HepG2 (cell line): ENCODE results near the gene EFS. TPM values are rescaled to one million over a fixed set of nuclear protein-coding genes. Genes with fewer than 3 reads are reported as not detected.

Experiments used
- CCAR2 ChIP-seq: fragments of 200-400 bp; formaldehyde crosslinking; optimal IDR thresholded peaks from 2 replicates; pipeline ENCODE3; 2018; ENCODE audit warnings: low read depth, mild to moderate bottlenecking, low read length, moderate library complexity
- CREB1 ChIP-seq, 2 experiments: fragments of 450-650 bp in 1 of 2; IDR thresholded peaks; 2 replicates each; pipeline ENCODE4 v1.6.1; 2016 to 2017; ENCODE audit warnings: control low read depth in 1 of 2, mild to moderate bottlenecking in 1 of 2, missing compliant biosample characterization in 1 of 2, missing genetic modification characterization in 1 of 2
- KLF15 ChIP-seq: sonication (generic); formaldehyde crosslinking; IDR thresholded peaks from 2 replicates; pipeline ENCODE4 v1.8.1; 2023; ENCODE audit warnings: borderline replicate concordance, mild to moderate bottlenecking, inconsistent platforms, missing genetic modification reagents, mixed read lengths
- MED1 ChIP-seq: sonication (generic); formaldehyde crosslinking; IDR thresholded peaks from 2 replicates; pipeline ENCODE4 v1.4.0; 2020; ENCODE audit warnings: missing genetic modification reagents
- NFE2L1 ChIP-seq: sonication (generic); formaldehyde crosslinking; IDR thresholded peaks from 2 replicates; pipeline ENCODE4 v1.4.0; 2020; ENCODE audit warnings: missing genetic modification reagents, mild to moderate bottlenecking, borderline replicate concordance
- NFKB2 ChIP-seq: sonication (generic); formaldehyde crosslinking; IDR thresholded peaks from 2 replicates; pipeline ENCODE4 v1.4.0; 2020; ENCODE audit warnings: missing genetic modification reagents, borderline replicate concordance
- SMARCE1 ChIP-seq: fragments of 450-650 bp; IDR thresholded peaks from 2 replicates; pipeline ENCODE4 v1.6.1; 2017; ENCODE audit warnings: borderline replicate concordance
- ZFP90 ChIP-seq: sonication (generic); formaldehyde crosslinking; IDR thresholded peaks from 2 replicates; pipeline ENCODE4 v1.8.0; 2022; ENCODE audit warnings: missing genetic modification reagents, mild to moderate bottlenecking, inconsistent platforms, borderline replicate concordance
- ZIK1 ChIP-seq: sonication (generic); formaldehyde crosslinking; IDR thresholded peaks from 2 replicates; pipeline ENCODE4 v1.5.0; 2020; ENCODE audit warnings: mild to moderate bottlenecking, low read depth, missing genetic modification reagents, borderline replicate concordance
- ZMYM4 ChIP-seq: sonication (generic); formaldehyde crosslinking; IDR thresholded peaks from 2 replicates; pipeline ENCODE4 v1.8.1; 2023; ENCODE audit warnings: mild to moderate bottlenecking, missing genetic modification reagents
- ZNF598 ChIP-seq: sonication (generic); formaldehyde crosslinking; IDR thresholded peaks from 2 replicates; pipeline ENCODE4 v1.5.1; 2020; ENCODE audit warnings: mild to moderate bottlenecking, missing genetic modification reagents, borderline replicate concordance
- ZNF674 ChIP-seq: sonication (generic); formaldehyde crosslinking; IDR thresholded peaks from 2 replicates; pipeline ENCODE4 v1.5.0; 2020; ENCODE audit warnings: low read depth, mild to moderate bottlenecking, missing genetic modification reagents
- ZNF678 ChIP-seq: sonication (generic); formaldehyde crosslinking; IDR thresholded peaks from 2 replicates; pipeline ENCODE4 v1.4.0; 2020; ENCODE audit warnings: mild to moderate bottlenecking, missing genetic modification reagents
- polyA plus RNA-seq, 8 experiments: library from polyadenylated mRNA; depleted of rRNA in 3 of 8; stranded (reverse) in 7 of 8; unstranded in 1 of 8; fragments of >200 nt; fragmentation: Illumina TruSeq in 4 of 8; extraction: Trizol in 4 of 8; gene quantifications; 2 replicates each; pipeline versions ENCODE4 v1.2.1 to v1.2.3, GENCODE V29; 2011 to 2016; ENCODE audit warnings: low read depth in 4 of 8, missing spikeins in 1 of 8, mixed read lengths in 1 of 8; ENCODE audit not compliant: insufficient read depth in 1 of 8
- total RNA-seq, 5 experiments: library from RNA; depleted of rRNA; stranded (reverse); fragments of >200 nt; fragmentation: Illumina TruSeq; extraction: Trizol; gene quantifications; 2 replicates each; pipeline ENCODE4 v1.2.3, GENCODE V29; 2016; ENCODE audit warnings: low read depth in 1 of 5
- TF ChIP-seq, protein P1 (sequence below): sonication (generic); formaldehyde crosslinking; IDR thresholded peaks from 2 replicates; pipeline ENCODE4 v1.8.1; 2022; ENCODE audit warnings: low read depth, mild to moderate bottlenecking, missing genetic modification reagents
- TF ChIP-seq, protein P2 (sequence below): IDR thresholded peaks from 2 replicates; pipeline ENCODE4 v1.6.1; 2016; ENCODE audit warnings: low read depth, control low read depth
- TF ChIP-seq, protein P3 (sequence below): sonication (generic); formaldehyde crosslinking; IDR thresholded peaks from 2 replicates; pipeline ENCODE4 v1.4.0; 2020; ENCODE audit warnings: mild to moderate bottlenecking, low read depth, missing genetic modification reagents
- TF ChIP-seq, protein P4 (sequence below): IDR thresholded peaks from 2 replicates; pipeline ENCODE4 v1.6.1; 2016; ENCODE audit warnings: missing biosample characterization, missing genetic modification reagents, low read depth
- TF ChIP-seq, protein P5 (sequence below): sonication (generic); formaldehyde crosslinking; conservative IDR thresholded peaks from 2 replicates; pipeline ENCODE4 v1.8.1; 2023; ENCODE audit warnings: missing genetic modification reagents

Gene EFS
- total and polyA plus RNA-seq, 2 of the 13 experiments (the other 11 are each of a cell fraction or from before 2014, with no cell fraction given), result not detected

DNA sequence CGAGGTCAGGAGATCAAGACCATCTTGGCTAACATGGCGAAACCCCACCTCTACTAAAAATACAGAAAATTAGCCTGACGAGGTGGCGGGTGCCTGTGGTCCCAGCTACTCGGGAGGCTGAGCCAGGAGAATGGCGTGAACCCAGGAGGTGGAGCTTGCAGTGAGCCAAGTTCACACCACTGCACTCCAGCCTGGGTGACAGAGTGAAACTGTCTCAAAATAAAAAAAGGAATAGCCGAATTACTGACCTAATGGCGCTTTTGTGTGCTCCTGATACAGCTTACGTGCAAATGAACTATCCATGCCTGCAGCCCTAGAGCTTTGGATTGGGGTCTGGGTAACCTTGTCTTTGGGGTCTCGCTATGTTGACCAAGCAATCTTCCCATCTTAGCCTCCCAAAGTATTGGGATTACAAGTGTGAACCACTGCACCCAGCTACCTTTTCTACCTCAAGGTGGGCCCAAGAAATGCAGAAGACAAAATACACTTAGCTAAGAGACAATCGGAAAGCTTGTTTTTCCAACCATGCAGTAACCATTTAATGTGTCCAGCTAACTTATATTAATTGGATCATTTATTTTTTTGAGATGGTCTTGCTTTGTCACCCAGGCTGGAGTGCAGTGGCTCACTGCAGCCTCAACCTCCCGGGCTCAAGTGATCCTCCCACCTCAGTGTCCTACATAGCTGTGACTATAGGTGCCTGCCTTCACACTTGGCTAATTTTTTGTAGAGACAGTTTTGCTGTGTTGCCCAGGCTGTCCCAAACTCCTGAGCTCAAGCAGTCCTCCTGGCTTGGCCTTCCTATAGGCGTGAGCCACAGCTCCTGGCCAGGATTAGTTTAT lies 38.3 kb downstream of the EFS start (continued):
- TF ChIP-seq, protein P1, sequence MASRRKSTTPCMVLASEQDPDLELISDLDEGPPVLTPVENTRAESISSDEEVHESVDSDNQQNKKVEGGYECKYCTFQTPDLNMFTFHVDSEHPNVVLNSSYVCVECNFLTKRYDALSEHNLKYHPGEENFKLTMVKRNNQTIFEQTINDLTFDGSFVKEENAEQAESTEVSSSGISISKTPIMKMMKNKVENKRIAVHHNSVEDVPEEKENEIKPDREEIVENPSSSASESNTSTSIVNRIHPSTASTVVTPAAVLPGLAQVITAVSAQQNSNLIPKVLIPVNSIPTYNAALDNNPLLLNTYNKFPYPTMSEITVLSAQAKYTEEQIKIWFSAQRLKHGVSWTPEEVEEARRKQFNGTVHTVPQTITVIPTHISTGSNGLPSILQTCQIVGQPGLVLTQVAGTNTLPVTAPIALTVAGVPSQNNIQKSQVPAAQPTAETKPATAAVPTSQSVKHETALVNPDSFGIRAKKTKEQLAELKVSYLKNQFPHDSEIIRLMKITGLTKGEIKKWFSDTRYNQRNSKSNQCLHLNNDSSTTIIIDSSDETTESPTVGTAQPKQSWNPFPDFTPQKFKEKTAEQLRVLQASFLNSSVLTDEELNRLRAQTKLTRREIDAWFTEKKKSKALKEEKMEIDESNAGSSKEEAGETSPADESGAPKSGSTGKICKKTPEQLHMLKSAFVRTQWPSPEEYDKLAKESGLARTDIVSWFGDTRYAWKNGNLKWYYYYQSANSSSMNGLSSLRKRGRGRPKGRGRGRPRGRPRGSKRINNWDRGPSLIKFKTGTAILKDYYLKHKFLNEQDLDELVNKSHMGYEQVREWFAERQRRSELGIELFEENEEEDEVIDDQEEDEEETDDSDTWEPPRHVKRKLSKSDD (CRISPR knock-in tag), result no peak
- TF ChIP-seq, protein P2, sequence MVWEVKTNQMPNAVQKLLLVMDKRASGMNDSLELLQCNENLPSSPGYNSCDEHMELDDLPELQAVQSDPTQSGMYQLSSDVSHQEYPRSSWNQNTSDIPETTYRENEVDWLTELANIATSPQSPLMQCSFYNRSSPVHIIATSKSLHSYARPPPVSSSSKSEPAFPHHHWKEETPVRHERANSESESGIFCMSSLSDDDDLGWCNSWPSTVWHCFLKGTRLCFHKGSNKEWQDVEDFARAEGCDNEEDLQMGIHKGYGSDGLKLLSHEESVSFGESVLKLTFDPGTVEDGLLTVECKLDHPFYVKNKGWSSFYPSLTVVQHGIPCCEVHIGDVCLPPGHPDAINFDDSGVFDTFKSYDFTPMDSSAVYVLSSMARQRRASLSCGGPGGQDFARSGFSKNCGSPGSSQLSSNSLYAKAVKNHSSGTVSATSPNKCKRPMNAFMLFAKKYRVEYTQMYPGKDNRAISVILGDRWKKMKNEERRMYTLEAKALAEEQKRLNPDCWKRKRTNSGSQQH (CRISPR knock-in tag), result no peak
- TF ChIP-seq CREB1 (IDR thresholded peaks at IDR 0.05), result no peak
- no peak for TF ChIP-seq CREB1 (CRISPR knock-in tag; IDR thresholded peaks at IDR 0.05)
- TF ChIP-seq CCAR2, result no peak
- no peak for TF ChIP-seq SMARCE1
- no peak for TF ChIP-seq ZMYM4 (CRISPR knock-in tag)
- TF ChIP-seq ZNF598 (CRISPR knock-in tag), result no peak
- no peak for TF ChIP-seq ZNF674
- TF ChIP-seq, protein P3, sequence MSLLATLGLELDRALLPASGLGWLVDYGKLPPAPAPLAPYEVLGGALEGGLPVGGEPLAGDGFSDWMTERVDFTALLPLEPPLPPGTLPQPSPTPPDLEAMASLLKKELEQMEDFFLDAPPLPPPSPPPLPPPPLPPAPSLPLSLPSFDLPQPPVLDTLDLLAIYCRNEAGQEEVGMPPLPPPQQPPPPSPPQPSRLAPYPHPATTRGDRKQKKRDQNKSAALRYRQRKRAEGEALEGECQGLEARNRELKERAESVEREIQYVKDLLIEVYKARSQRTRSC (CRISPR knock-in tag), result no peak
- TF ChIP-seq, protein P4, sequence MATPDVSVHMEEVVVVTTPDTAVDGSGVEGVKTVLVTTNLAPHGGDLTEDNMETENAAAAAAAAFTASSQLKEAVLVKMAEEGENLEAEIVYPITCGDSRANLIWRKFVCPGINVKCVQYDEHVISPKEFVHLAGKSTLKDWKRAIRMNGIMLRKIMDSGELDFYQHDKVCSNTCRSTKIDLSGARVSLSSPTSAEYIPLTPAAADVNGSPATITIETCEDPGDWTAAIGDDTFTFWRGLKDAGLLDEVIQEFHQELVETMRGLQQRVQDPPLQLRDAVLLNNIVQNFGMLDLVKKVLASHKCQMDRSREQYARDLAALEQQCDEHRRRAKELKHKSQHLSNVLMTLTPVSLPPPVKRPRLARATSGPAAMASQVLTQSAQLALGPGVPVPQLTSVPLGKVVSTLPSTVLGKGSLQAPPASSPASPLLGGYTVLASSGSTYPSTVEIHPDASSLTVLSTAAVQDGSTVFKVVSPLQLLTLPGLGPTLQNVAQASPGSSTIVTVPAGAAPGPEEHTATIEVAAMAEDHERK (CRISPR knock-in tag), result no peak
- no peak for TF ChIP-seq NFE2L1 (CRISPR knock-in tag)
- TF ChIP-seq ZFP90, result no peak
- no peak for TF ChIP-seq ZIK1 (CRISPR knock-in tag)
- no peak for TF ChIP-seq KLF15 (CRISPR knock-in tag)
- TF ChIP-seq NFKB2 (CRISPR knock-in tag), result peak; percentile 45
- TF ChIP-seq ZNF678 (CRISPR knock-in tag), result no peak
- TF ChIP-seq, protein P5, sequence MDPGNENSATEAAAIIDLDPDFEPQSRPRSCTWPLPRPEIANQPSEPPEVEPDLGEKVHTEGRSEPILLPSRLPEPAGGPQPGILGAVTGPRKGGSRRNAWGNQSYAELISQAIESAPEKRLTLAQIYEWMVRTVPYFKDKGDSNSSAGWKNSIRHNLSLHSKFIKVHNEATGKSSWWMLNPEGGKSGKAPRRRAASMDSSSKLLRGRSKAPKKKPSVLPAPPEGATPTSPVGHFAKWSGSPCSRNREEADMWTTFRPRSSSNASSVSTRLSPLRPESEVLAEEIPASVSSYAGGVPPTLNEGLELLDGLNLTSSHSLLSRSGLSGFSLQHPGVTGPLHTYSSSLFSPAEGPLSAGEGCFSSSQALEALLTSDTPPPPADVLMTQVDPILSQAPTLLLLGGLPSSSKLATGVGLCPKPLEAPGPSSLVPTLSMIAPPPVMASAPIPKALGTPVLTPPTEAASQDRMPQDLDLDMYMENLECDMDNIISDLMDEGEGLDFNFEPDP (CRISPR knock-in tag), result 0 out of 2 replicates have a peak, but pooled peaks have one; percentile 78
- peak; percentile 20; the same call in 1 of the 2 replicates for TF ChIP-seq MED1 (CRISPR knock-in tag)
